Measurements from ENCODE around the gene NKIRAS2.
"Not testable (repeated sequence)": the region's sequence is repeated elsewhere in the genome, so short reads cannot be mapped to it uniquely, and the experiment has no call there.

Gene NKIRAS2

DNA sequence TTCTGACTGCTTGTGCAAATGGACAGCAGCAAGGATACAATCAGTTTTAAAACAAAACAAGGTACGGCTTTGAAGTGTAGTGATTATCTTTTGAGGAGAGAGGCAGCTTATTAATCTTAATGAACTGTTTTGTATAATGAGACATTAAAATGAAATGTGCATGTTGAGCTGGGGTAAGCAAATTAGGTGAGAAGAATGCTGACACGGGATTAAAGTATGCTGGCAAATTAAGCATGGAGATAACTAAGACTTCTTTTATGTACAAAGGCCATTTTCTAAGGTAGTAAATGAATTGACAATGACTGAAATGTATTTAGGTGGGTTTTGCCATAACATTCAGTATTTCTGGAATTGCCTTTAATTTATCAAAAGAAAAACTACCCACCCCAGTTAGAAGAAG, 21.4 kb upstream of the NKIRAS2 start:
- no peak for DNase-seq (ENCODE audit: low read depth)

DNA sequence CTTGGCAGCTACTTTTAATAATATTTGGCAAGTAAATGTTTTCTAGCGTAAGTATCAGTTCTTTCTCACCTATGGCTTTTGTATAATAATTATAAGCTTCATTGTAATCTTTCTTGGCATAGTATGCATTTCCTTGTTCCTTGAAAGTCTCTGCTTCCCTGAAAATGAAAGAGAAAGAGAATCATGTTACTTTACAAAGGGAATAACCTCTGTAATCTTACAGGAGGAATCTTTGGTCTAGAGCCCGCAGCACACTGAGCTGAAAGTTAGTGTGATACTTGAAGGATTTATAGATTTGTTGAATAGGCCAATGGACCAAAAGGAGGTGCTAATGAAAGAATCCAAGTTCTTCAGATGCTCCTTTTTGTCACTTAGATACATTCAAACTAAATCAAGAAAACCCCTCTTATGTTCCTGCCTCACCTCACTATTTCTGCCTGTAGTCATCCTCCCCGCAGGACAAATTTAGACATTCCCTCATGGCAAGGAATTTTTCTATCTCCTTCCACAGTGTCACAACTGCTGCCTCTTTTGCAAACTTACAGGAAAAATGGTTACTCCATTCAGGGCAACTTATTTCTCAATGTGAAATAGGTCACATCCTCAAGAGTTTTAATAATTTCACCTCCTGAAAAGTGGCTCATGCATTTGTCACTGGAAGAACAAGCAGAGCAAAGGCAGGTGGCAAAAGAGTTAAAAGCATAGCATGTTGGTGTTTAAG, 19.3 kb upstream of the NKIRAS2 start:
- no peak for DNase-seq (ENCODE audit: low read depth)

DNA sequence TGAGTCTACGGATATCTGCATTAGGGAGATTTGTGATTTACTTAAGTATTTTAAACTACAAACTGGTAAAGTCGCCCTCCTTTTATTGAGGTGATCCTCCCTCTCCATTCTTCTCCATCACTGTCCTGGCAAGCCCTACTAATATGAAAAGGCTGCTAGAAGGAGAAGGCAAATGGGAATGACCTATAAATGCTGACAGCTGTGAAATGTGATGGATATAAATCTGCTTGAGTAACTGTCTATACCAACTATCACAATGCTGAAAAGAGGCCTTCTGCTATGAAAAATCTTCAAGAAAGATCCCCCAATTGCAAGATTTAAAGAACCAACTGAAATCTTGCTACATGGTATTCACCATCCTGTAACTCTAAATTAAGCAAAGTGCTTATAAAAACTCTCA, 18.2 kb upstream of the NKIRAS2 start:
- DNase-seq (ENCODE audit: low read depth) = no peak

DNA sequence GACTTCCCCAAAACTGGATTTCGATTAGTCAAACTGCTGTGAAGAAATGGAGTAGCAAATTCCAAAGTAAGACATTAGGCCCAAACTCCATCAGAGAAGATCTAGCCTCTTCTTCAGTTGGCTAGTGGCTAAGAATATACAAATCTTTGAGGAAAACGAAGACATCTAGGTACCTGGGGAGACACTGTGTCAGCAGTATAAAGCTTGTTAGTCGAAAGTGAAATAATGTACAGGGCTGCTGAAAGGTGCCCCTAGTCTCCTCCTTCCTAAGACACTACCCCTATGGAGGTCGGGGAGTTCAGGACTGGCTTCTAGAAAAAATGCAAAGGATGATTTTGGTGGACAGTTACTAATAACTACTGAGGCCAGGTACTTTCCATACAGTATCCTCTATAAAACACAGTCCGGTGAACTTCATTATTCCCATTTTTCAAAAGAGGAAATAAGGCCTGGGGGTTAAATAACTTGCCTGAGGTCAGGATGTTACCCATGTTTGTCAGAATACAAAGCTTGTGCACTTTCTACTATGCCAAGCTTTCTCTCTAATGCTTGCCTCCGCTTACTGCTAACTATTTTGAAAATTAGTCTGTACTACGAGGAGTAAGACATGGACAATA, 17.6 kb upstream of the NKIRAS2 start:
- no peak for DNase-seq (ENCODE audit: low read depth)

DNA sequence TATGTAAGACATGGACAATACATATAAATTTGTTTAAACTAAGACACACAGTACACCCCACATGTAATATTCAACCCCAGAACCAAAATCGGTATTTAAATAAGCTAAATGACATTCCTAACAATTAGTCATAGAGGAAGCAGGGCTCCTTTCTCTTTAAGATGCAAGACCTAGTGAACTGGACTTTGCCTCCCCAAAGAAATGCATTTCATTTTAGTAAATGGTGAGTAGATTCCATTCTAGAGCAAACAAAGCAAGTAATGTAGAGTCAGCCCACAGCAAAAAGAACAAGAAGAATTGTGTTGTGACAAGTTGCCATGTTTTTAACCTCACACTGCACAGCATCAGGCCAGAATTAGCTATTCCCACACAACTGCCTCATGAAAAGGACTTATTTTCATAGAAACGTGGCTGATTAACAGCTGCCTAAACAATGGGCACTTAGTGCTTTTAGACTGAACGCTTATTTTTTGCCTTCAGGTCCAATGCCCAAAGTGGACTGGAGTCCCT, 17.0 kb upstream of the NKIRAS2 start:
- DNase-seq (ENCODE audit: low read depth) = no peak

- DNase-seq (ENCODE audit: low read depth) = no peak
These were observed 14.7 kb upstream of the NKIRAS2 start for GRCh38 chr17:42005166-42005565.

DNA sequence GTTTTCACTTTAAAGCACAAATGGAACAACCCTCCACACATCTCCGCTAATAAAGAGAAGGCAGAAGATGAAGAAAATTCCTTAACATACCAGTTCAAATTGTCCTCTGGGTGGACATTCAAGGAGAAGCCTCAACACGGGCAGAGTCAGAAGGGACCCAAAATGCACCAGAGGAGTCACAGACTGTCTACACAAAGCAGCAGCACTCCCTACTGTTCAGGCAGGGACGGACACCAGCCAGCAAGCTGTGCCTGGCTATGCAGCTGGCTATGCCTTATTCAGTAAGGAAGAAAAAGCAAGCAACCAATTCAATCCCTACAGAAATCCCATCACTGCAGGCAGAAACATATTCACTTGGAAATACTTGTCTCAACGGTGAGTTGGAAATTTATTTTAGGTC, 10.7 kb upstream of the NKIRAS2 start:
- DNase-seq (ENCODE audit: low read depth) = no peak

DNA sequence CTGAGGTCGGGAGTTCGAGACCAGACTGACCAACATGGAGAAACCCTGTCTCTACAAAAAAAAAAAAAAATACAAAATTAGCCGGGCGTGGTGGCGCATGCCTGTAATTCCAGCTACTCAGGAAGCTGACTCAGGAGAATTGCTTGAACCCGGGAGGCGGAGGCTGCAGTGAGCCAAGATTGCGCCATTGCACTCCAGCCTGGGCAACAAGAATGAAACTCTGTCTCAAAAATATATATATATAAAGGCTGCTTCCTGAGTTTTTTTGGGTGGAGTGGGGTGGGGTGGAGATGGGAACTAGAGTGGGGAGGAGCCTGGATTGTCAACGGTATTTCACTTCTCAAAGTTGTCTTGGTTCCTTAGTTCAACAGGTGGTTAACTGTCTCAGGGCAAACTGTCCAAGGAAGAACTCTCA, 9.6 kb upstream of the NKIRAS2 start:
- DNase-seq (ENCODE audit: low read depth) = not testable (repeated sequence)

GRCh38 chr17:42010898-42011516, 8.9 kb upstream of the NKIRAS2 start:
- DNase-seq (ENCODE audit: low read depth) = no peak

- not testable (repeated sequence) for DNase-seq (ENCODE audit: low read depth)
These were observed 7.5 kb upstream of the NKIRAS2 start for GRCh38 chr17:42012363-42012762.

DNA sequence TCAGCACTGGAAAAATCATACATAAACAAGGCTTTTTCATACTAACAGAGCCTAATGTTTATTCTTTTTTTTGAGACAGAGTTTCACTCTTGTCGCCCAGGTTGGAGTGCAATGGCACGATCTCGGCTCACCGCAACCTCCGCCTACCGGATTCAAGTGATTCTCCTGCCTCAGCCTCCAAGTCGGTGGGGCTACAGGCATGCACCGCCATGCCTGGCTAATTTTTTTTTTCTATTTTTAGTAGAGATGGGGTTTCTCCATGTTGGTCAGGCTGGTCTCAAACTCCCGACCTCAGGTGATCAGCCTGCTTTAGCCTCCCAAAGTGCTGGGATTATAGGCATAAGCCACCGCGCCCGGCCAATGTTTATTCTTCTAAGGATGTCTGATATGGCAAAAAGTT, 6.2 kb upstream of the NKIRAS2 start:
- DNase-seq (ENCODE audit: low read depth) = not testable (repeated sequence)

- DNase-seq (ENCODE audit: low read depth) = no peak
These were observed 3.5 kb upstream of the NKIRAS2 start for GRCh38 chr17:42016411-42016831.

DNA sequence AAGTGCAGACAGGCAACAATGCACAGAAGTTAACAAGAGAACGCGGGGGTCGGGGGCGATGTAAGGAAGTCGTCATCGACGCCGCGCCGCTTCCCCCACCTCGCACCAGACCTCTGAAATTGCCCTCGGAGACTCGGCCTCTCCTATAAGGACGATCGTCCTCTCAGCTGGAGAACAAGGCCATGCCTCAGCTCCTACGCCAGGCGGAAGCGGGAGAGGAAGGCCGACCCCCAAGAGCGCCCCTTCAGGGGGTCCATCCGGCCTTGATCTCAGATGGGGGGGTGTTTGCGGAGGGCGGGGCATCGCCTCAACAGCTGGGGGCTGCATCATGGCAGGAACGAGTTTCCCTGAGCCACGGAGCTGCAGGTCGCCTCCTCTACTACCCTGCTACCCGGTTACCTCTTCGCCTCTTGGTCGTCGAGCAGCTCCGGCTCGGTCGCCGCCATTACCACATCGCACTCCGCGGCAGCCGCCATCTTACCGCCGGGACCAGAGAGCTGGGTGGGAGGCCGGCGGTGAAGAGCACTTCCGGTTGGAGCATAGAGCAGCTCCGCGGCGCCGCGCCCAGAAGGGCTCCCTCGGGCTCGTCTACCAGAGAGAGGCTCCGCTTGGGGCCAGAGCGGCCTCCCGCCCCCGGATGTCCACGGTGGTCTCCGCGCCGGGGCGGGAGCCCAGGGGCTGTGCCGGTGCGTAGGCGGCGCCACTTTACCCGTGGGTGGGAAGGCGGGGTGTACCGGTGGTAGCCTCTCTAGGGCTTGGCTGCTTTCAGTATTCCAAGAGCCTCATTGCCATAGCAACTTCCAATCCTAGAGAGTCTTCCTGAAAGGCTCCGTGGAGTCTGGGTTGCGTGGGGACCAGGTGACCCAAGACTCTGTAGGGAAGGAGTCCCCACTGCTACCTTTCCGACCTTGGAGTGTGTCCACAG, 2.7 kb upstream of the NKIRAS2 start, which contains the start of gene DNAJC7:
DNAJC7 (minus strand) TSS at position 499 of the 925 bp plus-strand sequence; CDS start at position 476, 23 bp downstream.
- peak; percentile 72 for DNase-seq (ENCODE audit: low read depth)

DNA sequence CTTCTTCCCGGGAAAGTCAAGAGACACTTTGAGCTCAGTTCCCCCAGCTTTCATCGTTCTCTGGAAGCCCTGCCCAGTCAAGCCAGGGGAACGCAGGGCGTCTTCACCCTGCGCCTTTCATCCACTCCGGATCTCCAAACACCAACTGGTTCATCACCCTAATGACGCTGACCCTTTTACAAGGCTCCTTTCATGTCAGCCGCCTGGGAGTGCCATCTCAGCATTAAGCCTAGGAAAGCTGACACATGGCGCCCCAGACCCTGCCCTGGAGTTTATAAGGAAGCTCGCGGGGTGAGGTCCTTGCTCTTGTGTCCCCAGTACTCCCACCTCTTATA, 2.1 kb upstream of the NKIRAS2 start:
- no peak for DNase-seq (ENCODE audit: low read depth)

DNA sequence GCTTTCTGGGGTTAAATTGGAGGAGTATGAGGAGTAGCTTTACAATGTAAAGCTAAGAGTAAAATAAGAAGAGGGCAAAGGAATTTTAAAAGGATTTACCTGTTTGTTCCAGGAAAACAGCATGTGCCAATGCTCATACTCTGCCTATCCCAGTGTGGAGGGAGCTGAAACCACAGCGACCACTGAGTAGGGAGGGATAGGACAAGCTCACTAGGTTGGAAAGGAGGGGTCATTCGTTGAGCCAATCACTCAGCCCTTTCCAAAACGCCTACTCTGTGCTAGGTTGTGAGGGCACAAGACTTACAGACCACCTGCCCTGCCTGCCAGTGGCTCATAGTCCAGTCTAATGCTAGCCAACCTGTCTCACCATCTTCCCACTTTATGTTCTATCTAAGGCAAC, 1.6 kb upstream of the NKIRAS2 start:
- DNase-seq (ENCODE audit: low read depth) = no peak

GRCh38 chr17:42018988-42019387, 902 bp upstream of the NKIRAS2 start:
- DNase-seq (ENCODE audit: low read depth) = no peak

DNA sequence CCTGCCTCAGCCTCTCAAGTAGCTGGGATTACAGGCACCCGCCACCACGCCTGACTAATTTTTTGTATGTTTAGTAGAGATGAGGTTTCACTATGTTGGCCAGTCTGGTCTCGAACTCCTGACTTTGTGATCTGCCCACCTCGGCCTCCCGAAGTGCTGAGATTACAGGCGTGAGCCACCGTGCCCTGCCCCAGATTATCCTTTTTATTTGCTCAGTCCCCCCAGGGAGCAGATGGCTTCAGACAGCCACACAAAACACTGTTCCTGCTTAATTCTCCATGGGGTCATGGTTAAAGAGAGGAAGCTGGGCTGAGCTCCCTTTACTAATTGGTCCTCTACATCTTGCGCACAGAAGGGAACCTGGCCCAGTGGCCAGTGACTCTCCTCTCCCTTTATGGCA, 955 bp downstream of the NKIRAS2 start:
- DNase-seq (ENCODE audit: low read depth) = not testable (repeated sequence)

DNA sequence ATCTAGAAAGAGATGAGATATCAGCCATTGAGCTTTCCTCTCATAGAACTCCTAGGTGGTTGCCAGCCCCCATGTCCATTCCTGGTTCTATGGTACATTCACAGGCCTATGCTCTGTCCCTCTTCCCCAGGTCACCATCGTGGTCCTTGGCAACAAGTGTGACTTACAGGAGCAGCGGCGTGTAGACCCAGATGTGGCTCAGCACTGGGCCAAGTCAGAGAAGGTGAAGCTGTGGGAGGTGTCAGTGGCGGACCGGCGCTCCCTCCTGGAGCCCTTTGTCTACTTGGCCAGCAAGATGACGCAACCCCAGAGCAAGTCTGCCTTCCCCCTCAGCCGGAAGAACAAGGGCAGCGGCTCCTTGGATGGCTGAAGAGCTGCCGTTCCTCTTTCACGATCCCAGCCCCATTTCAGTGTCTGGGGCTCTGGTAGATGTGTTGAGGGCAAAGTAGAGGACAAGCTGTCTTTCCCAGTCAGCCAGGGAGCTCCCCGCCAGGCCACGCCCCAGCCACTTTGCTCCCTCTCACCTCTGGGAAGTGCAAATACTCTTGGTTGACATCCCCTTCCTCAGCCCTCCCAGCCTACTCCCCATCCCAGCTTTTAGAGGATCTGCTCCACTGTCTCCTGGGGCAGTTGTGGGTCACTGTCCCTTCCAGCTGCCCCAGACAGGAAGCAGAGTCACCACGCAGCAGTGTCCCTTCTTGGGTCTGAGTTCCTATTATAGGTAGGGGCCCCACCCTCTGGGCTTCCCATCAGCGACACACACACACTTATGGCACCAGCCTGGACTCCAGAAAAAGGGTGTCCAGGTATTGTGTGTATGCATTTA, 3.8 kb downstream of the NKIRAS2 start:
- DNase-seq (ENCODE audit: low read depth) = no peak

- no peak for DNase-seq (ENCODE audit: low read depth)
These were observed 5.3 kb downstream of the NKIRAS2 start for GRCh38 chr17:42025191-42025579.

- DNase-seq (ENCODE audit: low read depth) = no peak
These were observed 6.0 kb downstream of the NKIRAS2 start for GRCh38 chr17:42025936-42026335.

Data from stimulated activated CD8-positive, alpha-beta memory T cell treated with anti-CD3 and anti-CD28 coated beads, Interleukin-15, amount 100 ng/mL, for 24 hours (primary cell).